B cell (primary cell): ENCODE measurements around the gene PFKM. TPM values are rescaled to one million over a fixed set of nuclear protein-coding genes. Genes with fewer than 3 reads are reported as not detected.

Experiments
- ATAC-seq: fragments of 200-7000 bp; cut with Tn5 transposase; one replicate; pipeline ENCODE4 v1.10.0; 2021; ENCODE audit warnings: low read depth, mild to moderate bottlenecking, moderate number of reproducible peaks, moderate library complexity
- CTCF ChIA-PET: fragments of 350-600 bp; sonication (Branson Sonifier 250); formaldehyde crosslinking; loops from one replicate; lab custom pipeline; 2021; ENCODE audit warnings: antibody characterized with exemption, inconsistent platforms; lab: Charles Lee
- POLR2A ChIA-PET: fragments of 350-600 bp; sonication (Branson Sonifier 250); formaldehyde crosslinking; loops from one replicate; lab custom pipeline; 2021; ENCODE audit warnings: antibody characterized with exemption; lab: Charles Lee
- DNase-seq: peaks from one replicate; pipeline ENCODE4 v3.0.0; 2013
- H2AFZ ChIP-seq: 2 replicates; pipeline ENCODE4 v1.6.1; 2012; ENCODE audit warnings: mild to moderate bottlenecking, low read depth, low read length; ENCODE audit not compliant: insufficient read depth, poor library complexity, severe bottlenecking
- H3K27ac ChIP-seq, 2 donors: 1 replicate in 1 of 2; 2 replicates in 1 of 2; pipeline ENCODE4 v1.5.1; 2012 to 2013; ENCODE audit warnings: low read length in 2 of 2, mild to moderate bottlenecking in 2 of 2, moderate library complexity in 1 of 2
- H3K27me3 ChIP-seq, 4 experiments: fragments of 200-600 bp in 1 of 4; sonication (generic) in 1 of 4; replicated peaks in 1 of 4; 1 replicate in 2 of 4; 2 replicates in 2 of 4; pipeline versions ENCODE4 v1.6.1 to v1.7.0; 2013 to 2016; ENCODE audit warnings: low read length in 3 of 4, mild to moderate bottlenecking in 2 of 4, mixed read lengths in 1 of 4, moderate library complexity in 1 of 4; ENCODE audit not compliant: insufficient read depth in 4 of 4, control insufficient read depth in 3 of 4; ENCODE audit errors: control extremely low read depth in 1 of 4
- H3K36me3 ChIP-seq, 2 experiments: replicated peaks in 1 of 2; 1 replicate in 1 of 2; 2 replicates in 1 of 2; pipeline versions ENCODE4 v1.6.1 to v1.7.1; 2013; ENCODE audit warnings: low read length in 1 of 2; ENCODE audit not compliant: insufficient read depth in 2 of 2, control insufficient read depth in 1 of 2; ENCODE audit errors: control extremely low read depth in 1 of 2, extremely low read depth in 1 of 2
- H3K4me1 ChIP-seq, 2 donors: fragments of 200-600 bp in 1 of 2; sonication (generic) in 1 of 2; 1 replicate in 1 of 2; 2 replicates in 1 of 2; pipeline versions ENCODE4 v1.5.1 to v1.6.1; 2013 to 2017; ENCODE audit warnings: low read length in 2 of 2; ENCODE audit not compliant: control insufficient read depth in 2 of 2, insufficient read depth in 2 of 2
- H3K4me2 ChIP-seq: replicated peaks from 2 replicates; pipeline ENCODE3; 2012; ENCODE audit warnings: mild to moderate bottlenecking, low read depth, low read length; ENCODE audit not compliant: poor library complexity, severe bottlenecking
- H3K4me3 ChIP-seq, 5 experiments: fragments of 200-600 bp in 1 of 5; sonication (generic) in 1 of 5; 1 replicate in 3 of 5; 2 replicates in 2 of 5; pipeline versions ENCODE4 v1.5.1 to v1.7.0; 2011 to 2016; ENCODE audit warnings: low read length in 4 of 5, mild to moderate bottlenecking in 4 of 5, low read depth in 2 of 5, control low read depth in 1 of 5, moderate library complexity in 1 of 5; ENCODE audit not compliant: insufficient read depth in 1 of 5; ENCODE audit errors: control extremely low read depth in 1 of 5, extremely low read depth in 1 of 5
- H3K79me2 ChIP-seq: fragments of 200-600 bp; sonication (generic); one replicate; pipeline ENCODE4 v1.6.0; 2016; ENCODE audit warnings: low read length; ENCODE audit not compliant: control insufficient read depth, insufficient read depth
- H3K9ac ChIP-seq: fragments of 200-600 bp; sonication (generic); 2 replicates; pipeline ENCODE4 v1.6.1; 2017; ENCODE audit warnings: mild to moderate bottlenecking, low read length, moderate library complexity
- H3K9me3 ChIP-seq, 3 donors: one replicate each; pipeline versions ENCODE4 v1.6.1 to v1.7.1; 2013; ENCODE audit warnings: low read length in 2 of 3; ENCODE audit not compliant: control insufficient read depth in 2 of 3, insufficient read depth in 1 of 3; ENCODE audit errors: control extremely low read depth in 1 of 3
- H4K20me1 ChIP-seq: 2 replicates; pipeline ENCODE4 v1.6.0; 2012; ENCODE audit warnings: mild to moderate bottlenecking, low read length; ENCODE audit not compliant: insufficient read depth, control insufficient read depth, poor library complexity, severe bottlenecking
- H3K27ac Mint-ChIP-seq: one replicate; pipeline ENCODE4 v1.8.0; 2021; ENCODE audit warnings: mixed read lengths
- H3K27me3 Mint-ChIP-seq: one replicate; pipeline ENCODE4 v1.8.0; 2021; ENCODE audit warnings: mixed read lengths
- H3K4me1 Mint-ChIP-seq: one replicate; pipeline ENCODE4 v1.8.0; 2021; ENCODE audit warnings: mixed read lengths
- H3K4me3 Mint-ChIP-seq: one replicate; pipeline ENCODE4 v1.8.0; 2021; ENCODE audit warnings: mixed read lengths
- H3K9me3 Mint-ChIP-seq: one replicate; pipeline ENCODE4 v1.8.0; 2022; ENCODE audit warnings: mixed read lengths; ENCODE audit not compliant: insufficient read depth
- CTCF ChIP-seq: fragments of 200-600 bp; IDR thresholded peaks from one replicate; pipeline ENCODE4 v1.8.0; 2022; ENCODE audit warnings: antibody characterized with exemption, mild to moderate bottlenecking
- EZH2 ChIP-seq: IDR thresholded peaks from 2 replicates; pipeline ENCODE4 v1.6.1; 2012; ENCODE audit warnings: borderline replicate concordance, low read depth, mild to moderate bottlenecking, moderate library complexity, low read length; ENCODE audit not compliant: insufficient read depth, poor library complexity, severe bottlenecking
- WGBS: methylation state at CpG from one replicate; pipeline ENCODE4 v1.1.5; 2013; ENCODE audit warnings: missing lambda C conversion rate; ENCODE audit not compliant: insufficient coverage; 5-methylcytosine and 5-hydroxymethylcytosine counted together
- intact Hi-C: fragments of 100-400 bp; cut with micrococcal nuclease; formaldehyde crosslinking; loops from one replicate; pipeline ENCODE4 v1.10.0; 2022
- polyA plus RNA-seq: library from polyadenylated mRNA; depleted of rRNA; stranded (reverse); fragments of >200 nt; gene quantifications from 2 replicates; pipeline ENCODE4 v1.2.3, GENCODE V29; 2012
- total RNA-seq, 2 donors: library from RNA; stranded (reverse); fragments of 120-200 nt in 1 of 2; gene quantifications; 1 replicate in 1 of 2; 2 replicates in 1 of 2; pipeline versions ENCODE4 v1.2.3 to v1.2.4, GENCODE V29; 2013 to 2022

Gene PFKM
- total and polyA plus RNA-seq, 2 donors (not counting 1 experiment from before 2014, with no cell fraction given) = 20.3 to 43.0 TPM

GRCh38 chr12:48192861-48193260, 73.7 kb downstream of the PFKM start:
- POLR2A ChIA-PET = no interaction called here
- DNase-seq = no peak
- no peak overlapping the region for H3K4me3 ChIP-seq
- no peak overlapping the region for H3K9ac ChIP-seq
- no peak overlapping the region for H3K27ac ChIP-seq
- no peak overlapping the region for H3K4me2 ChIP-seq
- no CpG with 5 or more reads among the region's 1 CpG for WGBS
- no peaks in the 10 kb centered on the region for H3K36me3 ChIP-seq
- no peaks in the 10 kb centered on the region for H3K9me3 Mint-ChIP-seq
- TF ChIP-seq CTCF (no peak), EZH2 (no peak)
- no peaks in the 10 kb centered on the region for H3K79me2 ChIP-seq
- no peak overlapping the region for H2AFZ ChIP-seq
- H3K27me3 ChIP-seq = peaks cover 0 to 16% (median 0%) of the 10 kb centered on the region in 4 experiments
- H4K20me1 ChIP-seq = no peaks in the 10 kb centered on the region
- no peak overlapping the region for H3K27ac Mint-ChIP-seq
- H3K4me3 Mint-ChIP-seq = no peak overlapping the region
- CTCF ChIA-PET = interaction anchor here (0.6 to 1.2 kb wide), 4 partner anchors 9 to 109 kb away, joined by 3 to 4 read pairs (median 3); partner anchors contain the start of gene CCDC184
- H3K4me1 Mint-ChIP-seq = peaks cover 4% of the 10 kb centered on the region
- H3K9me3 ChIP-seq = no peaks in the 10 kb centered on the region
- intact Hi-C loops = no loop called here
- H3K27me3 Mint-ChIP-seq = peaks cover 28% of the 10 kb centered on the region
- no peak for ATAC-seq
- H3K4me1 ChIP-seq = peaks cover 5 to 6% of the 10 kb centered on the region in 2 donors

GRCh38 chr12:48193623-48194022, 74.5 kb downstream of the PFKM start:
- H3K4me1 Mint-ChIP-seq = peaks cover 6% of the 10 kb centered on the region
- POLR2A ChIA-PET = no interaction called here
- CTCF ChIA-PET = interaction anchor here (0.8 to 1.2 kb wide), 2 partner anchors 10 to 107 kb away, joined by 3 read pairs; no protein-coding TSS in a partner anchor

More at GRCh38 chr12:48193623-48194022, 74.5 kb downstream of the PFKM start:
- 86% methylated on average over 2 of the region's 2 CpGs for WGBS
- no peak overlapping the region for H3K9ac ChIP-seq
- H3K9me3 ChIP-seq = no peaks in the 10 kb centered on the region
- H3K4me3 ChIP-seq = no peak overlapping the region
- DNase-seq (no peak), ATAC-seq (no peak)
- H3K4me2 ChIP-seq = no peak overlapping the region
- Mint-ChIP-seq H3K27me3 (peaks cover 28% of the 10 kb centered on the region), H3K9me3 (no peaks in the 10 kb centered on the region), H3K27ac (no peak overlapping the region), H3K4me3 (no peak overlapping the region)
- peaks cover 0 to 16% (median 0%) of the 10 kb centered on the region in 4 experiments for H3K27me3 ChIP-seq
- no peaks in the 10 kb centered on the region for H3K36me3 ChIP-seq
- intact Hi-C loops = no loop called here
- TF ChIP-seq CTCF (no peak), EZH2 (no peak)
- no peak overlapping the region for H2AFZ ChIP-seq
- H4K20me1 ChIP-seq = no peaks in the 10 kb centered on the region
- H3K79me2 ChIP-seq = peaks cover 5% of the 10 kb centered on the region
- peaks cover 5 to 7% of the 10 kb centered on the region in 2 donors for H3K4me1 ChIP-seq
- no peak overlapping the region for H3K27ac ChIP-seq
